HG02623 (cell line): Measurements from ENCODE around the gene SORCS2.

Experiments
- ATAC-seq: cut with Tn5 transposase; IDR thresholded peaks from one replicate; pipeline ENCODE4 v1.9.1; 2021; ENCODE audit warnings: moderate library complexity; ENCODE audit not compliant: unreplicated experiment

Gene SORCS2

DNA sequence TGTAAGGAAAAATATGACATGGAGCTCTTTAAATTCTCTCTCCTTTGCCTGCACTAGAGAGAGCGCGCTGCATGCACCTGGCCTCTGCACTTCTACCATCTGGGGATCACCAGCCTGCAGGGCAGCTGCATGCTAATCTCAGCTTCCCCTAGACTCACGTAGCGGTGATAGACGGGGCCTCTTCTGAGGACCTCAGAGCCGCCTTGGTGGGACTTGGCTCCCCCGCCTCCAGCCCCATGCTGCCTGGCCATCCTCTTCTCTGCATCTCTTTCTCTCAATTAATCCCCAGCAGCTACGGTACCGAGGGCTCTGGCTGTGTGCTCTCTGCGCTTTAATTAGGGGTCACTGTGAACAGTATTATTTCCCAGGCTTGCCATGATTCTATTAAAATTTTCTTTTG lies 295.2 kb downstream of the SORCS2 start:
- ATAC-seq: no peak

DNA sequence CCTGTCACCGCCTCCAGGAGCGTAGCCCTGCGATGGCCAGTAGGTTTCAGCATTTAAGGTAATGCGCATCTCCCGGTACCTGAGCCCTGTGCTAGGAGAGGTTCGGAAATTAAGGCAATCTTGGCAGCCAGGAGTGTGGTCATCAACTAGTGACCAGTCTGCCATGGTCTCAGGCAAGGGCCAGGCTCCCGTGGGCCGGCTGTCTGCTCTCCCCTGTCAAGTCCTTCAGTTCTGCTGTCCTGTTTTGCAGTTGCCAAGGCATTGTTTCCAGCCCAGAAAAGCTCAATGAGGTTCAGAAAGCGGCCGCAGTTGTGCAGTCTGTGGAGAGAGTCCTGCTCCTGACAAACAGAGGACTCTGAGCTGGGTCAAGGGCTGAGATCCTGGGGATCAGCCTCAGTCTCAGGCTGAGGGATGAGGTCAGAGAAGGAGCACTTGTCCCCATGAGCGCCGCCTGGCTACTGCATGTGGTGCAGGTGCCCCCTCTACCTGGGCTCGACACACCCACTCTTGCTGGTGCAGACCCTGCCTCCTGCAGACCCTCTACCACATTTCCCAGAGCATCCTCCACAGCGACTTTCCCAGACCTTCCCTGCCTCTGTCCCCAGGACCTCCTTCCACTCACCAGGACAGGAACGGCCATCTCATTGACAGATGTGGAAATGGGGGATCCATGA lies 295.8 kb downstream of the SORCS2 start:
- ATAC-seq: no peak

DNA sequence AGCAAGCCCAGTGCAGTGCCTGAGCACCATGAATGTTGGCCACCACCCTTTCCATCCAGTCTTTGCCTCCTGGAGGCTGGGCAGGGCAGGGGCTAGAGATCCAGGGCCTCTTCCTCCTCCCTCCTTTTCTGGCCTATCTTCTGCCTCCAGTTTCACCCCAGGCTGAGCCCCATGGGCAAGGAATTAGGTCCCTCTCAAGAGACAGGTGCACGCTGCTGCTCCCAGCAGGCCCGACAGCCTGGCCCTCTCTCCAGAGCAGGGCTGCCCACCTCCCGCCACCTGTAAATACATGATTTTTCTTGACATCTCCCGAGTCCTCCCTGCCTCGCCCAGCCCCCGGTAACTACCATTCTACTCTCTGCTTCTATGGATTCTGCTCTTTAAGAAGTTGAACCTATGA lies 299.6 kb downstream of the SORCS2 start:
- no peak for ATAC-seq

DNA sequence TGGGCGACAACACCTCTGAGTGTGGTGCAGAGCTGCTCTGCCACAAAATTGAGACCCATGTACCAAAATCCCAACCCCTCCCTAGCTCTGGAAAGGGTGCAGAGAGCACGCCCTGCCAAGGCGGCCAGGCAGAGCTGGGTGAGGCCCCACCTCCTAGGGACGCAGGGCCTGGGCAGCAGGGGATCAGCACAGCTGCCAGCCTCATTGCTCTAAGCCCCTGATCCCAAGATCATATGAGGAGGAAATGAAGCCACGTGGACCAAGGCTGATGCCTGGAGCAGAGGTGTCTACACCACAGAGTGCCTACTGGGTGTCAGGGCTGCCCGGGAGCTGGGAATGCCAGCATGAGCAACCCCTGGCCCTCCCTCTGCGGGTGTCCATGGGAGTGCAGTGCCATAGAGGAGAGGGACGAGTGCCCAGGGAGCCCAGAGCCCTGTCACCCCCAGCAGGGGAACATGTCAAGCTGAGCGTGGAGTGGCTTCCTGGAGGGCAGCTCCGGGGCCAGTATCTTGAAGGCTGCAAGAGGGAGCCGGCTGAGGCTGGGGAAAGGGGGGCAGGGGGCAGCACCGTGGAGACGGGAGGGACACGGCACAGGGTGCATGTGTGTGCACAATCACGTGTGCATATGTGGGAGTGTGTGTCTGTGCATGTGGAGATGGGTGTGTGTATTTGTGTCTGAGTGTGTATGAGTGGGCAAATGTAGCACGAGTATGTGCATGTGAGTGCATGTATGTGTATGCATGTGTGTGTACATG lies 306.3 kb downstream of the SORCS2 start:
- ATAC-seq: no peak

DNA sequence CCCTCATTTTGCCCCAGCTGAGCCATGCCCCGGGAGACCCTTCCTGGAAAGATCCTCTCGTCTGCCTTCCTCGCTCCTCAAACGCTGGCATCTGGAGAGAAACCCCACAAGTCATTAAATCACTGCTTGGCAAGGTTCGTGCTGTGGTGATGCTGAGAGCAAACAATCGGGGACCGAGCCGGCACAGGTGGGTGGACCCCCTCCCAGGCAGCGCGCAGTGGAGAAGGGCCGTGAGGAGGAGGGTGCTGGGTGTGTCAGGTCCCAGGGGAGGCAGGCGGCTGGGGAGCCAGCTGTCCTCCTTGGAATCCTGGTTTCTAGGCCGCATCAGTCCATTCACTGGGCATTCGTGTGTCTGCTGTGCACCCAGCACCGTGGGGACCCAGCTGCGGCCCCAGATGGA lies 307.3 kb downstream of the SORCS2 start:
- ATAC-seq: no peak

DNA sequence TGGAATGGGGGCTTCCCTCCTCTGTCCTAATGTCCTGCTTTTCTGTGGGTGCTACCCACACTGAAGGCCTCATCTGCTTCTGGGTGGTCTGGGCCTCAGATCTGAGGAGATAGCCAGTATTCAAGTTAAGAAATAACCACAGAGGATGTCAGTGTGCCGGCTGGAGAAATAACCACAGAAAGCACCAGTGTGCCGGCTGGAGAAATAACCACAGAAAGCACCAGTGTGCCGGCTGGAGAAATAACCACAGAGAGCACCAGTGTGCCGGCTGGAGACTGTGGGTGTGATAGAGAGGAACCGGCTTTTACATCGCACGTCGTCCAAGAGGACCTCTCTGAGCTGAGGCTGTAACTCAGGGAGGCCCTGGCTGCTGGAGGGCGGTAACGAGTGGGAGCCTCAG lies 308.1 kb downstream of the SORCS2 start:
- ATAC-seq: no peak

DNA sequence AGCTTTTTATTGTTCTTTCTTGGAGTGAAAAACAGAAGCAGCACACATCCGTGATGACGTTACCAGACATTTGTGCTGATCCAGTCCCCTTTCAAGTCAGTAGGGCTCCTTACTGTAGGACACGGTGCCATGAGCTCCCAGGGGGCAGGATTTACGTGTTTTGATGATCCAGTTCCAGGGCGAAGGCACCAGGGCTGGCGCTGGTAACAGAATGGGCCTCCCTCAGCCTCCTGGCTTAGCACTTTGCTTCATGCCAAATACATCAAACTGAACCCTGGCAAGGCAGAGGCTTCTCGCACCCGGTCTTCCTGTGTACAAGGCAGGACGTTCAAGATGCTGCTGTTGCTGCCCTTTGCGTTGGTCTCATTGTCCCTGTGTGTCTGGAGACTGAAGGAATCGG lies 309.0 kb downstream of the SORCS2 start:
- ATAC-seq: no peak

DNA sequence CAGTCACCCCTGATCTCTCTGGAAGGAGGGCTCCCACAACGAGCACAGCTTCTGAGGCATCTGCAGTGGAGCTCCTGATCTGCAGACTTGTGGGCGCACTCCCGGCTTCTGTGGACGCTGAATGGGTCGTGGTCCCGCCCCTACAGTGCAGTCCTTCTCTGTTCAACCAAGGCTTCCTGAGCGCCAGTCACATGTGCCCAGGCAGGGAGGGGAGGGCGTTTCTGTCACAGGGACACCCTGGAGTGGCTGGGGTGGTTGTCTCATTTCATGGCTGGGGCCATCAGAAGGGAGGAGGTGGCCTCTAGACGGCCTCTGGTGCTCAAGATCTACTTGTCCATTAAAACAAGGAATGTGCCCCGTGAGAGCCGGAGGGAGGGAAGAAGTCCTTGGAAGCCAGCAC lies 309.5 kb downstream of the SORCS2 start:
- ATAC-seq: no peak

DNA sequence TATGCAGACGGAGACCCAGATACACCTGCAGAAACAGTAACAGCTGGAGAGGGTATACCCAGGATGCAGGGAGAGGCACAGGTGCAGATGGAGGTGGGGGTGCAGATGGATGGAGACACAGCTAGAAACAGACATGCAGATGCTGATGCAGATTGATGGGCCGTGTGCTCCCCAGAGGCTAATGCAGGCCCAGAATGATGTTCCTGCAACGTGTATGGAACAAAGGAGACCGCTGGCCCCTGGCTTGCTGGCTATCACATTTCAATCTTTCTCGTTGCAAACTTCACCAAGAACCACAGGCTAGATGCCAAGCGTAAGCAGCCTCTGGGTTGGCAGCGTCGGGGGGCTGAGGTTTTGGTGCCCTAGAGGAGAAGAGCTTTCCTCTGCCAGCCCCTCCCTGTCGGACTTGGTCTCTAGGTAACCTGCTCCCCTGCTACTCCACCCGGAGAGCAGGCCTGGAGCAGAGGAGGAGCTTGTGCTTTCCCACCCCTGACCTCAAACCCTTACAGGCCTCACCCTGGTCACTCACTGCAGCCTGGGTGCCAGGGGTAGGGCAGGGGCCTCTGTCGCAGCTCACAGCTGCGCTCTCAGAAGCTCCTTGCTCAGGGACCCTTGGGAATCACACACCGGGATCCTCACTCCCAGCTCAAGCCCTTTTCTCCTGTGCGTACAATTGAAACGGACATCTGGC lies 311.4 kb downstream of the SORCS2 start:
- no peak for ATAC-seq

DNA sequence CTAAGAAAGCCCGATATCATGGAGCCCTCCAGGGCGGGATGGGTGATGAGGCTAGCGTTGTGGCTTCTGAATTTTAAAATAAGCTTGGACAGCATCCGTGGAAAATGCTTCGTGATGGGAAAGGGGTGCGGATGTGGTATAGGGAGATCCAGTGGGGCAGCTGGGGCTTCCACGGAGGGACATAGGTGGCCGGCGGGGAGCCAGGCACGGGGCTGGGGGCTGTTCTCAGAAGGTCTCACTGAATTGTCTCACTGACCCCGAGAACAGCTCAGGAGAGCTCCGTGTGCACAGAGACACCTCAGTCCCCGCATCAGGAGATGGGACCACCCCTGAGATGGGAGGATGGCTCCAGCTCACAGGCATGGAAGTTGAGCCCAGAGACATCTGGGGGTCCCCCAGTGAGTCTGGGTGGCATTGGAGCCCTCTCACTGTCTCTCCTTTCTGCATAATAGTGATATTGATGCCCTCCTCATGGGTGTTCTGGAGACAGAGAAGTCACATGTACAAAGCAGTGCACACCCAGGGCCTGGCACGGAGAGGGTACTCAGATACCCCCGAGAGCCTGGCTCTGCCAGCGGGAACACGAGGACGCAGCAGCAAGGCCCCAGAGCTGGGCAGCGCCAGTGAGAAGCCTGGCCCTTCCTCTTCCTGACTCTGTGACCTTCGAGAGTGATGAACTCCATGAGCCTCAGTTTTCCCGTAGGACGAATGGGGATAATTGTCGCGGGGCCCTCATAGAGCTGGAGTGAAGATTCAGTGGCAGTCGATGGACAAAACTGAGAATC lies 313.0 kb downstream of the SORCS2 start:
- ATAC-seq: no peak

DNA sequence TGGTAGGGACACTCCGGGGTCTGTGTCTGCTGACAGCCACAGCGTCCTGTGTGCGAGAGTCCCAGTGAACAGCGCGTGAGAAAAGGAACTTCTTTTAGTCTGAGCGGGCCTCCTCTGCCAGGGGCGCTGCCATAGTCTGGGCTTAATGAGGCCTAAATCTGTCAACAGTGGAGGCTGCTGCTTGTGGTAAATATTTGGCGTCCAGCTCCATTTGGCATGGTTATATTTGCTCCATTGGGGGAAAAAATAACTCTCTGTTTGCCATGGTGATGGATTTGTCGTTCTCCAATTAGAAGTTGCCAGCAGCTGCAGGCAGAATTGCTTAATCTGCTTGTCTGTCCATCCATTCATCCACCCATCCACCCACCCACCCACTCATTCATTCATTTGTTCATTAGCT lies 313.8 kb downstream of the SORCS2 start:
- no peak for ATAC-seq

DNA sequence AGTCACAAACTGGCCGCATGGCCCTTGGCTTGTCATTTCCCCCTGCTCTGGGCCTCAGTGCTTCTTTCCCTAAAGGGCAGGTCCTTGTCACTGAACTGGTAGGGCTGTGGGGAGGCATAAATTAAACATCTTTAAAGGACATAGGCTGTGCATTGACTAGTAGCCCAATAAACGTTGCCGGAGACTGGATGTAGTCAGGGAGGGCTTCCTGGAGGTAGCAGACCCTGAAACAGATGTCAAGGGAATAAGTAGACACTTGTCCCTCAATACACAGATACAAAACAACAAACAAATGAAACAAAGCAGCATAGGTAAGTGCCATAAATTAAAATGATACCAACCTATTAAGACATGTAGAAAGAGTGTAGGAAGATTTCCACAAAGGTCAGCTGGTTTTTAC lies 314.2 kb downstream of the SORCS2 start:
- ATAC-seq: no peak

DNA sequence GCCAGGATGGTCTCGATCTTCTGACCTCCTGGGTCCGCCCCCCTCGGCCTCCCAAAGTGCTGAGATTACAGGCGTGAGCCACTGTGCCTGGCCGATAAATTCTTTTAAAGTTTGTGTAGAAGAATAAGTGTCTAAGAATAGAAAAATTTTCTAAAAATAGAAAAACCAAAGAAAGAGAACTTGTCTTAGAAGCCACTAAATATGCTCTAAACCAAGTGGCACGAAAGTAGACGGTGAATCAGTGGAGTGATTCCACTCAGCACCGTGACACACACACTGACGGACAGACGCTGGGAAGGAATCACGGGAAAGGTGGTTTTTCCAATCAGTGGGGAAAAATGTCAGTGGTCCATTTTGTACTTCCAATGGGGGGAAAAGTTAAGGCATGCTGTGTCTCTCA lies 315.0 kb downstream of the SORCS2 start:
- ATAC-seq: no peak

DNA sequence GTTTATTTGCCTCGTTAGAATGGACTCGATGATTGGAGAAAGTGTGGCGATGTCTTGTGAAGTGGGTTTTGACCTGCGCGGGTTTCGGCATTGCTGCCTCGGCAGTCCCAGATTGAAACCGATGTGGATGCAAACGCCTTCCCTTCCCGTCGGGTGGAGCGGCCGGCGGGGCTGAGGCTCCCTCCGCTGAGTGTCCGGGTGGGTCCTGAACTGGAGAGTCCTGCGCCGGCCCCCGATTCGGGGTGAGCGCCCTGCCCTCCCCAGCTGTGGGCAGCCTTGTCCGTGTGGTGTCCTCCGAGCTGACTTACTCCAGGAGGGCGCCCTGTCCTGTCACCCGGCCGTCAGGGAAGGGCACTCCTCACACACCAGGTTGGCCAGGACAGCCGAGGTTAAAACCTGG lies 317.7 kb downstream of the SORCS2 start:
- no peak for ATAC-seq

DNA sequence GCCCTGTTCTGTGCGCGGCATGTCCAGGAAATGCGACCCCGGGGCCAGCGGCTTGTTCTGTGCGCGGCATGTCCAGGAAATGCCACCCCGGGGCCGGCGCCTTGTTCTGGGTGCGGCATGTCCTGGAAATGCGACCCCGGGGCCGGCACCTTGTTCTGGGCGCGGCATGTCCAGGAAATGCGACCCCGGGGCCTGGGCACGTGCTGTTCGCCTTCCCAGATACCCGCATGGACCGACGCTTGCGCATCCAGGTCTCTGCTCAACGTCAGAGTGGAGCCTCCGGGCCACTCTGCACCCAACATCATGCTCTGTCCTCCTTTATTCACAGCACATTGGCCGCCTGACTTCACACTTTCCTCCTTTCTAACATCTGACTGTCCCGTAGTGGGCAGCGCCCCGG lies 318.2 kb downstream of the SORCS2 start:
- no peak for ATAC-seq

DNA sequence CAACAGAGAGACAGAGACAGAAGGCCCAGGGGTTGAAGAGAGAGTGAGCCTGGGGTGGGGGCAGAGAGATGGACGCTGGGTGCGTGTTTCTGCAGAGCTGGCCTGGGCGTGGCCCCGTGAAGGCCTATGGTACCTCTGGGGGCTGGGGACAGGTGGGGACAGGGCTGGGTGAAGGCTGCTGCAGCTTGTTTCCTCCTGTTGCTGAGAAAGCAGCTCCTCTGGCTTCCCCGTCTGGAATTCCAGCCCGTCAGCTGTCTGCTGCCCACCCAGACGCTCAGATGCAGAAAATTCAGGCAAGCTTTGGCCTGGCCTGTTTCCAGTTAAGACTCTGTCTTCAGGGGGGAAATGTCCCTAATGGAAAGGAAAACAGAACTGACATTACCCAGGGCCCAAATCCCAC lies 319.2 kb downstream of the SORCS2 start:
- ATAC-seq: no peak

DNA sequence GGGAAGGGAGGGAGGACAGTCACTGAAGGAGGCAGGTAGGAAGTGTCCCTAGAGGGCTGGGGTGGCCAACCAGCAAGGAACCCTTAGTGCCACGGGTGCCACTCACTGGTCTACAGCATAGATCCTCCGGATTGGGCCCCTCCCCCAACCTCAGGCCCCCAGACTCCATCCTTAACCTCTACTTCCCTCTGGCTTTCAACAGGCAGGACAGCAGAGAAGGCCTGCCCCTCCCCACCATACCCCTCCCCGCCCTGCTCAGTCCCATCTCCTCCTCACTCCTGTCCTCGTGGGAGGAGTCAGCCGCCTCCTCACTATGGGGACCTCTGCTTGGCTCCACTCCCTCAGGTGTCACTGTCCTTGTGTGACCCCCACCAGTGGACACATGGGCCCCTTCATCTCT lies 320.1 kb downstream of the SORCS2 start:
- no peak for ATAC-seq

DNA sequence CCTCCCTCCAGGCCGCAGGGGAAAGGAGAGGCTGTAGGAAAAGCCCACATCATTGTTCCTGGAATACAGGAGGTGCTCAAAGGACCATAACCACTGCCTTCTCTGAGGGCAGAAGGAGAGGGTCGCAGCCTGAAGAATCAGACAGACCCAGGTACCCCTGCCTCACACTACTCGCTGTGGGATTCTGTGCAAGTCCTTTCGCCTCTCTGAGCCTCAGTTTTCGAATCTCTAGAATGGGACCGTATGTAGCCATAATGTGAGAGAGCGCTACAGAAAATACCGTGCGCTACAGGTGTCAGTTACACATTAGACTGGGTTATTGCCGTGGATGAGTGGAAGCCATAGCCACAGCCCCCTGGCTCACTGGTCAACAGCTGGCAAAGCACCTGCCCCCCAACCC lies 320.6 kb downstream of the SORCS2 start:
- no peak for ATAC-seq

DNA sequence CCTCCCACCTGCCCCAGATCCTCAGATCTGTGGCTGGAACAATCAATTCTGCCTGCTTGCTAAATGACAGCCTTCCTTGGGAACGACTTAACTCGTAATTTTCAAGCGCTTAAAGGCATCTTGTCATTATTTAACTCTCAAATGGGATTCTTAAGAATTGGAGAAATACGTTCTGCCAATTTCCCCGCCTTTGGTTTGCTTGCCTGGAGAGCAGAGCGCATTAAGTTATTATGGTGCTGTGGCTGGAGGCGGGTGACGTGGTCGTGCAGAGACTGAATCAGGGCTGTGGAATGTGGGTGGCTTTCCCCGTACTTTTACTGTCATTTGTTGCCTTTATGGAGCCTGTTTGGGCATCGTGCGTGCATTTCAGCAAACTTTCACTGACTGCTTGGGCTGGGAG lies 321.3 kb downstream of the SORCS2 start:
- no peak for ATAC-seq

DNA sequence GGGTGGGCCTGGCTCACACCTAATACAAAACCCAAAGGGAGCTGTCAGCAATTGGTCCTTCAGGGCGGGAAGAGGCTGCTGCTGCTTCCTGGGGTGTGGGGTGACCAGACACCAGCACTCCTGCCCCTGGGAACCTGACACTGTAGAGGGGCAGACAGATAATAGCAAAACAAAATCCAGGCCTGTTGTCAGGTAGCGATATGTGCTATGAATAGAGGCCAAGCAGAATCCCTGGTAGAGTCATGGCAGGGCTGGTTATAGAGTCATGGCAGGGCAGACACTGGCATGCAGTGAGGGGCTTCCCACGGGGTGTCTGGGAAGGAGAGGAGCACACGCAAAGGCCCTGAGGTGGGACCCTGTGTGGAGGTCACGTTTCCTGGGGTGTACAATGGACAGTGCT lies 321.9 kb downstream of the SORCS2 start:
- no peak for ATAC-seq

DNA sequence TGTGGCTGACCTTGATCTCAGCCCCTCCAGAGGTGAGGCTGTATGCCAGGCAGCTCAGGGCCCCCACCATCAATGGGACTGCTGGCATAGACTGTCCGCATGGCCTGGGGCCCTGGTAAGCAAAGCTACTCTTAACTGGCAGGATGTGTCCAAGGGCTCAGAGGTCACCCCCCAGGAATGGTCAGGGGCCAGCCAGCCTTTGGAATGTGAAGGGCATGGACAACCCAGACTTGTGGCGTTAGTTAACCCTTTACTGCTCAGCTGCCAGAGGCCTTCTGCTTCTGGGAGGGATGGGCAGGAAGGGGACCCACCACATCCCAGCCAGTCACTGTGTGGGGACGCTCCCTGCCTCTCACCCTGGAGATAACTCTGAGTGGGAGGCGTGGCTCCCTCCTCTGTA lies 322.5 kb downstream of the SORCS2 start:
- no peak for ATAC-seq
